Measurements from ENCODE around the gene ENDOV.

GRCh38 chr17:80479246-80479566, 64.2 kb downstream of the ENDOV start:
- no peak for TF ChIP-seq CTCF (optimal IDR thresholded peaks at IDR 0.05 in 1 of 3, IDR thresholded peaks at IDR 0.05 in 1 of 3, conservative IDR thresholded peaks at IDR 0.05 in 1 of 3; ENCODE audit: extremely low read depth in 1 of 3, insufficient read depth in 2 of 3, low read length in 3 of 3)
- TF ChIP-seq EZH2 (IDR thresholded peaks at IDR 0.05; ENCODE audit: low read length) = no peak
